Mammary microvascular endothelial cell (primary cell): ENCODE data around the gene RNPC3. TPM values are rescaled to one million over a fixed set of nuclear protein-coding genes. Genes with fewer than 3 reads are reported as not detected.

Experiments used
- total RNA-seq: library from RNA; depleted of rRNA; stranded (reverse); fragments of >200 nt; gene quantifications from 2 replicates; pipeline ENCODE4 v1.2.3, GENCODE V29; 2015

Gene RNPC3, protein sequence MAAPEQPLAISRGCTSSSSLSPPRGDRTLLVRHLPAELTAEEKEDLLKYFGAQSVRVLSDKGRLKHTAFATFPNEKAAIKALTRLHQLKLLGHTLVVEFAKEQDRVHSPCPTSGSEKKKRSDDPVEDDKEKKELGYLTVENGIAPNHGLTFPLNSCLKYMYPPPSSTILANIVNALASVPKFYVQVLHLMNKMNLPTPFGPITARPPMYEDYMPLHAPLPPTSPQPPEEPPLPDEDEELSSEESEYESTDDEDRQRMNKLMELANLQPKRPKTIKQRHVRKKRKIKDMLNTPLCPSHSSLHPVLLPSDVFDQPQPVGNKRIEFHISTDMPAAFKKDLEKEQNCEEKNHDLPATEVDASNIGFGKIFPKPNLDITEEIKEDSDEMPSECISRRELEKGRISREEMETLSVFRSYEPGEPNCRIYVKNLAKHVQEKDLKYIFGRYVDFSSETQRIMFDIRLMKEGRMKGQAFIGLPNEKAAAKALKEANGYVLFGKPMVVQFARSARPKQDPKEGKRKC
- 3.1 and 6.8 TPM in 2 replicates for total RNA-seq

DNA sequence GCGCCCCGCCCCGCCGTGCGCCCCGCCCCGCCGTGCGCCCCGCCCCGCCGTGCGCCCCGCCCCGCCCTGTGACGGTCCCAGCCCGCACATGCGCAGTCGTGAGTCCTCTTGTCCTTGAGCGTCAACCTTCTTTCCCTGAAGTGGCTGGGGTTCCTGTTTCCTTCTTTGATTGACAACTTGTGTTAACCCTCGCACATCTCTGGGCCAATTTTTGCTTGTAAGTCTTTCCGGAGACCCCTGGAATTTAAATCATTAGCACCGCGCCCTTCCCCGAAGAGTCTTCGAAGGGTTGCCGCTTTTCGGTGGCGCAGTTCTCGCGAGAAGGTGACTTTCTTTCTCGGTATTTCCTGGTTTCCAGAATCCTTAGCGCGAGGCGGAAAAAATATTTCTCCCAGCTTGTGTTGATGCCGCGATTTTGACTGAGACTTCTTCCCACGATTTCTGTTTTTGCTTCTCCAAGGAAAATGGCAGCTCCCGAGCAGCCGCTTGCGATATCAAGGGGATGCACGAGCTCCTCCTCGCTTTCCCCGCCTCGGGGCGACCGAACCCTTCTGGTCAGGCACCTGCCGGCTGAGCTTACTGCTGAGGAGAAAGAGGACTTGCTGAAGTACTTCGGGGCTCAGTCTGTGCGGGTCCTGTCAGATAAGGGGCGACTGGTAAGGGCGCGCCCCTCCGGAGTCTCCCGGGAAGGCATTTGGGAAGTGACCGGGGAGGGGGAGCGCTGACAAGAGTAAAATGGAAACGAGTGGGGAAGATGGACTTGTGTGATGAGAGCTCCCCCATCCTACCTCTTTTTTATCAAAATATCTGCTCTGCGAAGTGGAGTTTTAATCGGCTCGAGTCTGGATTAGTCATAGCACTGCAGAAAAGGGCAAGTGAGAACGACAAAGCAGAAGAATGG, at the start of gene RNPC3:
Gene RNPC3, plus strand, starts transcription at position 93 of the 901 bp plus-strand sequence. Its CDS starts 372 bp downstream, at position 465.

DNA sequence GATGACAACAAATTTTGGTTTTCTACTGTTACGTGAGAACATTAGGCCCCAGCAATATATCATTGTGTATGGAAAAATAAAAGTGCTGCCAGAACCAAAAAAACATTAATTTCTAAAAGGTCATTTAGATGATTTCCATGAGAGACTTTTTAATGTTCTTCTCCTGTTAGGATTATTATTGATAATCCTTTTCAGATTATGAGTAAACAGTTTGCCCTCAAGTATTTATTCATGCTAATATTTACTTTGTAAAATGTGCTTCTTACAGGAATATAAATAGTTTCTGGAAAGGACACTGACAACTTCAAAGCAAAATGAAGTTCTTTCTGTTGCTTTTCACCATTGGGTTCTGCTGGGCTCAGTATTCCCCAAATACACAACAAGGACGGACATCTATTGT, 45.8 kb downstream of the RNPC3 start, which contains the start of gene AMY2B:
Gene AMY2B, plus strand, starts transcription at position 301 of the 400 bp plus-strand sequence. Its CDS starts 14 bp downstream, at position 315.

Other genes with a start within 250 kb of the RNPC3 start
- gene AMY2B, start 45.9 kb downstream of the RNPC3 start, total RNA-seq = 0.07 TPM in 1 of 2 replicates, not detected in the other
- gene AMY2A, start 91.7 kb downstream of the RNPC3 start, total RNA-seq = not detected in 2 replicates
- gene AMY1A, start 130.1 kb downstream of the RNPC3 start, total RNA-seq = not detected in 2 replicates
- not detected in 2 replicates for gene AMY1B, start 170.5 kb downstream of the RNPC3 start, total RNA-seq
- not detected in 2 replicates for gene AMY1C, start 224.2 kb downstream of the RNPC3 start, total RNA-seq